Renal cortical epithelial cell (primary cell): Measurements from ENCODE around the gene LYRM1. TPM values are rescaled to one million over a fixed set of nuclear protein-coding genes. Genes with fewer than 3 reads are reported as not detected.
"Not testable (repeated sequence)": the region's sequence is repeated elsewhere in the genome, so short reads cannot be mapped to it uniquely, and the experiment has no call there.

ENCODE experiments used
- DNase-seq: peaks from one replicate; pipeline ENCODE4 v3.0.0-alpha.2; 2011; ENCODE audit warnings: low read depth
- total RNA-seq: library from RNA; depleted of rRNA; stranded (reverse); fragments of >200 nt; gene quantifications from 2 replicates; pipeline ENCODE4 v1.2.3, GENCODE V29; 2014

Gene LYRM1
- total RNA-seq, 1 donor from 2014 or later: 70.7 TPM

- not testable (repeated sequence) for DNase-seq
Measured at GRCh38 chr16:20973201-20973600, 72.6 kb downstream of the LYRM1 start.

Other genes with a start within 250 kb of the LYRM1 start
- gene ACSM1, start 203.1 kb upstream of the LYRM1 start, total RNA-seq: 0.99 and 1.2 TPM in 2 replicates
- gene THUMPD1, start 159.0 kb upstream of the LYRM1 start, total RNA-seq: 60.4 and 88.6 TPM in 2 replicates
- 8.5 and 34.6 TPM in 2 replicates for gene ACSM3, start 136.8 kb upstream of the LYRM1 start, total RNA-seq
- 24.3 and 29.9 TPM in 2 replicates for gene ERI2, start 94.3 kb upstream of the LYRM1 start, total RNA-seq
- 3.8 and 4.2 TPM in 2 replicates for gene REXO5, start 94.2 kb upstream of the LYRM1 start, total RNA-seq
- 31.2 and 39.2 TPM in 2 replicates for gene DCUN1D3, start 413 bp upstream of the LYRM1 start, total RNA-seq